Neural crest cell (in vitro differentiated cells): ENCODE measurements around the gene FHOD1. TPM values are rescaled to one million over a fixed set of nuclear protein-coding genes. Genes with fewer than 3 reads are reported as not detected.

Experiments used
- DNase-seq: peaks from one replicate; pipeline ENCODE4 v3.0.0; 2021; ENCODE audit warnings: low read depth, mixed read lengths, low spot score
- H3K27ac Mint-ChIP-seq: one replicate; pipeline ENCODE4 v1.8.0; 2021; ENCODE audit warnings: mild to moderate bottlenecking, mixed read lengths; ENCODE audit not compliant: unreplicated experiment
- H3K27me3 Mint-ChIP-seq: 2 replicates; pipeline ENCODE4 v1.8.0; 2021; ENCODE audit warnings: low read depth, mild to moderate bottlenecking, mixed read lengths
- H3K36me3 Mint-ChIP-seq: 2 replicates; pipeline ENCODE4 v1.8.0; 2021; ENCODE audit warnings: low read depth, mild to moderate bottlenecking, mixed read lengths
- H3K4me1 Mint-ChIP-seq: 2 replicates; pipeline ENCODE4 v1.8.0; 2021; ENCODE audit warnings: mixed read lengths
- H3K4me3 Mint-ChIP-seq: one replicate; pipeline ENCODE4 v1.8.0; 2021; ENCODE audit warnings: mild to moderate bottlenecking, mixed read lengths
- H3K9me3 Mint-ChIP-seq: 2 replicates; pipeline ENCODE4 v1.8.0; 2021; ENCODE audit warnings: mixed read lengths
- total RNA-seq: library from RNA; stranded (reverse); gene quantifications from 2 replicates; pipeline ENCODE4 v1.2.1, GENCODE V29; 2021
- TF ChIP-seq, protein P1 (sequence below): fragments of 200-600 bp; sonication (generic); conservative IDR thresholded peaks from 2 replicates; pipeline ENCODE4 v1.5.0; 2021; ENCODE audit warnings: antibody characterized with exemption, mild to moderate bottlenecking

Gene FHOD1
- total RNA-seq, 1 donor from 2014 or later = 45.5 TPM

DNA sequence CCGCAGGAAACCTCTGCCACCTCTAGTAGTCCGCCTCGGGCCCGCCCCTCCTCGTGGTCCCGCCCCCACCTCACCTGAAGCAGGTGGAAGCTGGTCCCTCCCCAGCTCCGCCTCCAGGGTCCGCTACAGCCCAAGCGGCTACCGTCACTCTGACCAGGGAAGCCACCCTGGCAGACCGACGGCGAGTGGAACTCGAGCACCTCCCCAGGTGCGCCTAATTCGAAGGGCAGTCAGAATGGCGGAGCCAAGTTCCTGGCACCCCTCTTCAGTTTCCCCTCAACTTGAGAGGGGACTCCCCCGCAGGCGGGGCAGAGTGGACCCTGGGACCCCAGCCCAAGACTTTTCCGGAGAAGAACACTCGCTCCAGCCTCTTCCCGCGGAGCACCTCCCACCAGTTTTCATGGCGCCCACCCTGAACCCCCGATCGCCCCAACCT is 507 bp downstream of the FHOD1 start:
- no peak for DNase-seq
- Mint-ChIP-seq H3K4me1 (peaks cover 34% of the 10 kb centered on the region), H3K27ac (no peak overlapping the region), H3K4me3 (peak overlapping the region; percentile 85), H3K36me3 (no peaks in the 10 kb centered on the region), H3K9me3 (no peaks in the 10 kb centered on the region), H3K27me3 (peaks cover 37% of the 10 kb centered on the region)
- TF ChIP-seq, protein P1, sequence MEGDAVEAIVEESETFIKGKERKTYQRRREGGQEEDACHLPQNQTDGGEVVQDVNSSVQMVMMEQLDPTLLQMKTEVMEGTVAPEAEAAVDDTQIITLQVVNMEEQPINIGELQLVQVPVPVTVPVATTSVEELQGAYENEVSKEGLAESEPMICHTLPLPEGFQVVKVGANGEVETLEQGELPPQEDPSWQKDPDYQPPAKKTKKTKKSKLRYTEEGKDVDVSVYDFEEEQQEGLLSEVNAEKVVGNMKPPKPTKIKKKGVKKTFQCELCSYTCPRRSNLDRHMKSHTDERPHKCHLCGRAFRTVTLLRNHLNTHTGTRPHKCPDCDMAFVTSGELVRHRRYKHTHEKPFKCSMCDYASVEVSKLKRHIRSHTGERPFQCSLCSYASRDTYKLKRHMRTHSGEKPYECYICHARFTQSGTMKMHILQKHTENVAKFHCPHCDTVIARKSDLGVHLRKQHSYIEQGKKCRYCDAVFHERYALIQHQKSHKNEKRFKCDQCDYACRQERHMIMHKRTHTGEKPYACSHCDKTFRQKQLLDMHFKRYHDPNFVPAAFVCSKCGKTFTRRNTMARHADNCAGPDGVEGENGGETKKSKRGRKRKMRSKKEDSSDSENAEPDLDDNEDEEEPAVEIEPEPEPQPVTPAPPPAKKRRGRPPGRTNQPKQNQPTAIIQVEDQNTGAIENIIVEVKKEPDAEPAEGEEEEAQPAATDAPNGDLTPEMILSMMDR = no peak

DNA sequence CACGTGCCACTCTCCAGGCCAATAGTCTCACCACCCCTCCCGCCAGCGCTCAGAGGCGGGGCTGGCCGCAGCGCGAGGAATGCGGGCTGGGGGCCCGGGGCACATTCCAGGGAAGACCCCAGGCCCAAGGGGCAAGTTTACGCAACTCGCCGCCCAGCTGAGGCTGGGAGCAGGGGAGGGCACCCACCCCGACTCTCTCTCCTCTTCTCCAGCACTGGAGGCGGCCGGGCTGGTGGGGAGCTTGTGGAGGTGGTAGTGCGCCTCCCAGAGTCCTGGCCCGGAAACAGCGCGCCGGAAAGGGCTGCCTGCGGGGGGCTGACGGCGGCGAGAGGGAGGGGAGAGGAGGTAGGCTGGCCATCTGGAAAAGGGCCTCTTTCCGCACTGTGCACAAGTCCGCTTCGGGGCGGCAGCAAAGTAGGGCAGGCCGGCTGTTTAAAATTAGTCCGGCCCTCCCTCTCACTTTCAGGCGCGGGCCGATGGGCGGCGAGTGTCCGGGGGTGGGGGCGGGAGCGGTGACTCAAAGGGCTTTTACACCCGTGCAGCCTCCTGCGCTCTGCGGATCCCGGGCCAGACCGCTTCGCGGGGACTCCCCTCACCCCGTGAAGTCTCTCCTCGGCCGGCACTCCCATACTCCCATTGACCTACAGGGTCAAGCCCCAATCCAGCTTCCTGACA is 1.1 kb downstream of the FHOD1 start:
- peak overlapping the region; percentile 85 for H3K4me3 Mint-ChIP-seq
- H3K9me3 Mint-ChIP-seq = no peaks in the 10 kb centered on the region
- H3K4me1 Mint-ChIP-seq = peaks cover 38% of the 10 kb centered on the region
- TF ChIP-seq, protein P1 = peak; percentile 41
- no peak overlapping the region for H3K27ac Mint-ChIP-seq
- H3K36me3 Mint-ChIP-seq = no peaks in the 10 kb centered on the region
- peak; percentile 82 for DNase-seq
- peaks cover 34% of the 10 kb centered on the region for H3K27me3 Mint-ChIP-seq

GRCh38 chr16:67245674-67246080 is 1.6 kb downstream of the FHOD1 start:
- H3K4me1 Mint-ChIP-seq = peaks cover 39% of the 10 kb centered on the region
- no peak overlapping the region for H3K27ac Mint-ChIP-seq
- peak overlapping the region; percentile 85 for H3K4me3 Mint-ChIP-seq

DNA sequence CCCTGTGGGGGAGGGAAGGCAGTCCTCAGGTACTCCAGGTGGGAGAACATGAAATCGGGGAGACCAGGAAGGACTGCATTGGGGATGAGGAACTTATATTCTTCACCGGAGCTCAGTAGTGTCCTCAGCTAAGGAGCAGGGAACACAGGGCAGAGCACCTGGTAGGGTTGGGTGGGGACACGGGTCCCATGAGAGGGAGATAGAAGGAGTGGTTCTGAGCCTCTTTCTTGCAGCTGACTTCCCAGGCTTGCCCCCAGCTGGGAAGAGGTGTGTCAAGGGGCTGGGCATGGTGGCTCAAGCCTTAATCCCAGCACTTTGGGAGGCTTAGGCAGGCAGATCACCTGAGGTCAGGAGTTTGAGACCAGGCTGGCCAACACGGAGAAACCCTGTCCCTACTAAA is 2.1 kb downstream of the FHOD1 start:
- no peaks in the 10 kb centered on the region for H3K36me3 Mint-ChIP-seq
- H3K27me3 Mint-ChIP-seq = peaks cover 25% of the 10 kb centered on the region
- H3K4me3 Mint-ChIP-seq = peak overlapping the region; percentile 85
- DNase-seq = no peak
- TF ChIP-seq, protein P1 = no peak
- H3K9me3 Mint-ChIP-seq = no peaks in the 10 kb centered on the region
- no peak overlapping the region for H3K27ac Mint-ChIP-seq
- H3K4me1 Mint-ChIP-seq = peaks cover 37% of the 10 kb centered on the region

More at GRCh38 chr16:67245674-67246080, 1.6 kb downstream of the FHOD1 start:
- no peaks in the 10 kb centered on the region for H3K9me3 Mint-ChIP-seq
- TF ChIP-seq, protein P1 = no peak
- DNase-seq = no peak
- H3K27me3 Mint-ChIP-seq = peaks cover 30% of the 10 kb centered on the region
- no peaks in the 10 kb centered on the region for H3K36me3 Mint-ChIP-seq

DNA sequence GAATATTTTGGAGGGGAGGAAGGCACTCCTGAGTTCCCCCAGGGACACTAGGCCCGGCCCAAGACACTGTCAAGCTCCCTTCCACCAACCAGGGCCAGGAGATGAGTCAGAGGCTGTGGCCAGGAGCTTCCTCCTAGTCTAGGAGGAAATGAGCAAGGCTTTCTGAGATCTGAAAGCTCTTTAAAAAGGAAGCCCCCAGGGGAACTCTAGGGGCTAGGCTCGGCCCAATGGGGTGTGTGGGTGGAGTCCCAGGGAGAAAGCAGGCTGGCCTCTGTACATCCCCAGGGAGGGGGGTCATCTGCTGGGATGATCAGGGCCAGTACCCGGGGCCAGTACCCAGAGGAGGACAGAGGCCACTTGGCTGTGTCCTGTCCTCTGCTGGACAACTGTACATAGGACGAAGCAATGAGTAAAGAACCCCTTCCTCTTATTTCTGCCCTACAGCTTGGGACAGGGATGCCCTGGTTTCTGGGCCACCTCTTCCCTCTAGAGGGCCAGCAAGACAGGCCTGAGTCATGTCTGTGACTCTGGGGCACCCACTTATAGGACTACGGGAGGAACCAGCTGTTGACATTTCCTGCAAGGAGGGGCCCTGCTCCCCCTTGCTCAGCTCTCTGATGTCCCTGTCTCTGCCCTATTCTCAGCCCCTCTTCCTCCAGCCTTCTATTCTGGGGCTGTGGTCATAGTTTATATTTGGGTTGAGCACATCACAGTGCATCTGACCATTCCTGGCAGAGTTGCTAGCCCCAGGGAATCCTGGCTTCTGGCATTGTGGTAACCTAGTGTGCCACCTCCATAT is 2.7 kb downstream of the FHOD1 start:
- Mint-ChIP-seq H3K4me3 (peak overlapping the region; percentile 85), H3K9me3 (no peaks in the 10 kb centered on the region), H3K4me1 (peaks cover 31% of the 10 kb centered on the region), H3K36me3 (no peaks in the 10 kb centered on the region), H3K27ac (no peak overlapping the region), H3K27me3 (peaks cover 19% of the 10 kb centered on the region)
- TF ChIP-seq, protein P1 = no peak
- no peak for DNase-seq
